ENCODE results near the gene MAPK8IP2.

The MAPK8IP2 gene

DNA sequence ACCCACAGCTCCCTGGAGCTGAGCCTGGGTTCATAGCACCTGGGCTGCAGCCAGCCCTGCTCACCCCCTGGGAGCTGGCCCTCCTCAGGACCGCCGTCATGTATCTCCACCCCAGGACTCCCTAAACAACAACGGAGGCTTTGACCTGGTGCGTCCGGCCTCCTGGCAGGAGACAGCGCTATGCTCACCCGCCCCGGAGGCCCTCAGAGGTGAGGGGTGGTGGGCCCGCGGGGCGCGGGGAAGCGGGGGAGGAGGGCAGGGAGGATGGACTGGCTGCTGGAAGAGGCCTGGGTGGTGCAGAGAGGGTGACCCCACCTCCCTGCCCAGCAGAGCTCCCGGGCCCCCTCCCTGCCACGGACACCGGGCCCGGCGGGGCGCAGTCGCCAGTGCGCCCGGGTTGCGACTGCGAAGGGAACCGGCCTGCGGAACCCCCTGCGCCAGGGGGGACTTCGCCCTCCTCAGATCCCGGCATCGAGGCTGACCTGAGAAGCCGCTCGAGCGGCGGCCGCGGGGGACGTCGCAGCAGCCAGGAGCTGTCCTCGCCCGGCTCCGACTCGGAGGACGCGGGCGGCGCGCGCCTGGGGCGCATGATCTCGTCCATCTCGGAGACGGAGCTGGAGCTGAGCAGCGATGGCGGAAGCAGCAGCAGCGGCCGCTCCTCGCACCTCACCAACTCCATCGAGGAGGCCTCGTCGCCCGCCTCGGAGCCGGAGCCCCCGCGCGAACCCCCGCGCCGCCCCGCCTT lies 3.1 kb downstream of the MAPK8IP2 start:
- ATAC-seq: no peak
- TF ChIP-seq RARB (CRISPR knock-in tag; IDR thresholded peaks at IDR 0.05) (no peak), CSDC2 (CRISPR knock-in tag; IDR thresholded peaks at IDR 0.05) (no peak), PPARA (CRISPR knock-in tag; IDR thresholded peaks at IDR 0.05; ENCODE audit: borderline replicate concordance) (no peak)
- TF ChIP-seq, protein P1, sequence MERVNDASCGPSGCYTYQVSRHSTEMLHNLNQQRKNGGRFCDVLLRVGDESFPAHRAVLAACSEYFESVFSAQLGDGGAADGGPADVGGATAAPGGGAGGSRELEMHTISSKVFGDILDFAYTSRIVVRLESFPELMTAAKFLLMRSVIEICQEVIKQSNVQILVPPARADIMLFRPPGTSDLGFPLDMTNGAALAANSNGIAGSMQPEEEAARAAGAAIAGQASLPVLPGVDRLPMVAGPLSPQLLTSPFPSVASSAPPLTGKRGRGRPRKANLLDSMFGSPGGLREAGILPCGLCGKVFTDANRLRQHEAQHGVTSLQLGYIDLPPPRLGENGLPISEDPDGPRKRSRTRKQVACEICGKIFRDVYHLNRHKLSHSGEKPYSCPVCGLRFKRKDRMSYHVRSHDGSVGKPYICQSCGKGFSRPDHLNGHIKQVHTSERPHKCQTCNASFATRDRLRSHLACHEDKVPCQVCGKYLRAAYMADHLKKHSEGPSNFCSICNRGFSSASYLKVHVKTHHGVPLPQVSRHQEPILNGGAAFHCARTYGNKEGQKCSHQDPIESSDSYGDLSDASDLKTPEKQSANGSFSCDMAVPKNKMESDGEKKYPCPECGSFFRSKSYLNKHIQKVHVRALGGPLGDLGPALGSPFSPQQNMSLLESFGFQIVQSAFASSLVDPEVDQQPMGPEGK (CRISPR knock-in tag; IDR thresholded peaks at IDR 0.05; ENCODE audit: borderline replicate concordance): no peak

DNA sequence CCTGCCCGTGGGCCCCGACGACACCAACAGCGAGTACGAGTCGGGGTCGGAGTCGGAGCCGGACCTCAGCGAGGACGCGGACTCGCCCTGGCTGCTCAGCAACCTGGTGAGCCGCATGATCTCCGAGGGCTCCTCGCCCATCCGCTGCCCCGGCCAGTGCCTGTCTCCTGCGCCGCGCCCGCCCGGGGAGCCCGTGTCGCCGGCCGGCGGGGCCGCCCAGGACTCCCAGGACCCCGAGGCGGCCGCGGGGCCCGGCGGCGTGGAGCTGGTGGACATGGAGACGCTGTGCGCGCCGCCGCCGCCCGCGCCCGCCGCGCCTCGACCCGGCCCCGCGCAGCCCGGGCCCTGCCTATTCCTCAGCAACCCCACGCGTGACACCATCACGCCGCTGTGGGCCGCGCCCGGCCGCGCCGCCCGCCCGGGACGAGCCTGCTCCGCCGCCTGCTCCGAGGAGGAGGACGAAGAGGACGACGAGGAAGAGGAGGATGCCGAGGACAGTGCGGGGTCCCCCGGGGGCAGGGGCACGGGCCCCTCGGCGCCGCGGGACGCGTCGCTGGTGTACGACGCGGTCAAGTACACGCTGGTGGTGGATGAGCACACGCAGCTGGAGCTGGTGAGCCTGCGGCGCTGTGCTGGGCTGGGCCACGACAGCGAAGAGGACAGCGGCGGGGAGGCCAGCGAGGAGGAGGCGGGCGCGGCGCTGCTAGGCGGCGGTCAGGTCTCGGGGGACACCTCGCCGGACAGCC lies 3.8 kb downstream of the MAPK8IP2 start:
- no peak for ATAC-seq
- TF ChIP-seq, protein P1 (CRISPR knock-in tag; IDR thresholded peaks at IDR 0.05; ENCODE audit: borderline replicate concordance): no peak
- TF ChIP-seq, protein P2, sequence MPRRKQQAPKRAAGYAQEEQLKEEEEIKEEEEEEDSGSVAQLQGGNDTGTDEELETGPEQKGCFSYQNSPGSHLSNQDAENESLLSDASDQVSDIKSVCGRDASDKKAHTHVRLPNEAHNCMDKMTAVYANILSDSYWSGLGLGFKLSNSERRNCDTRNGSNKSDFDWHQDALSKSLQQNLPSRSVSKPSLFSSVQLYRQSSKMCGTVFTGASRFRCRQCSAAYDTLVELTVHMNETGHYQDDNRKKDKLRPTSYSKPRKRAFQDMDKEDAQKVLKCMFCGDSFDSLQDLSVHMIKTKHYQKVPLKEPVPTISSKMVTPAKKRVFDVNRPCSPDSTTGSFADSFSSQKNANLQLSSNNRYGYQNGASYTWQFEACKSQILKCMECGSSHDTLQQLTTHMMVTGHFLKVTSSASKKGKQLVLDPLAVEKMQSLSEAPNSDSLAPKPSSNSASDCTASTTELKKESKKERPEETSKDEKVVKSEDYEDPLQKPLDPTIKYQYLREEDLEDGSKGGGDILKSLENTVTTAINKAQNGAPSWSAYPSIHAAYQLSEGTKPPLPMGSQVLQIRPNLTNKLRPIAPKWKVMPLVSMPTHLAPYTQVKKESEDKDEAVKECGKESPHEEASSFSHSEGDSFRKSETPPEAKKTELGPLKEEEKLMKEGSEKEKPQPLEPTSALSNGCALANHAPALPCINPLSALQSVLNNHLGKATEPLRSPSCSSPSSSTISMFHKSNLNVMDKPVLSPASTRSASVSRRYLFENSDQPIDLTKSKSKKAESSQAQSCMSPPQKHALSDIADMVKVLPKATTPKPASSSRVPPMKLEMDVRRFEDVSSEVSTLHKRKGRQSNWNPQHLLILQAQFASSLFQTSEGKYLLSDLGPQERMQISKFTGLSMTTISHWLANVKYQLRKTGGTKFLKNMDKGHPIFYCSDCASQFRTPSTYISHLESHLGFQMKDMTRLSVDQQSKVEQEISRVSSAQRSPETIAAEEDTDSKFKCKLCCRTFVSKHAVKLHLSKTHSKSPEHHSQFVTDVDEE (CRISPR knock-in tag; IDR thresholded peaks at IDR 0.05): no peak
- no peak for TF ChIP-seq ZNF565 (CRISPR knock-in tag; conservative IDR thresholded peaks at IDR 0.05; ENCODE audit: low read depth)
- no peak for TF ChIP-seq ESRRG (CRISPR knock-in tag; IDR thresholded peaks at IDR 0.05)
- no peak for TF ChIP-seq ZFP3 (CRISPR knock-in tag; IDR thresholded peaks at IDR 0.05)
- TF ChIP-seq ZFP30 (CRISPR knock-in tag; IDR thresholded peaks at IDR 0.05): no peak
- TF ChIP-seq PPARA (CRISPR knock-in tag; IDR thresholded peaks at IDR 0.05; ENCODE audit: borderline replicate concordance): no peak
- no peak for TF ChIP-seq ARNTL (CRISPR knock-in tag; IDR thresholded peaks at IDR 0.05; ENCODE audit: borderline replicate concordance, low read depth)

DNA sequence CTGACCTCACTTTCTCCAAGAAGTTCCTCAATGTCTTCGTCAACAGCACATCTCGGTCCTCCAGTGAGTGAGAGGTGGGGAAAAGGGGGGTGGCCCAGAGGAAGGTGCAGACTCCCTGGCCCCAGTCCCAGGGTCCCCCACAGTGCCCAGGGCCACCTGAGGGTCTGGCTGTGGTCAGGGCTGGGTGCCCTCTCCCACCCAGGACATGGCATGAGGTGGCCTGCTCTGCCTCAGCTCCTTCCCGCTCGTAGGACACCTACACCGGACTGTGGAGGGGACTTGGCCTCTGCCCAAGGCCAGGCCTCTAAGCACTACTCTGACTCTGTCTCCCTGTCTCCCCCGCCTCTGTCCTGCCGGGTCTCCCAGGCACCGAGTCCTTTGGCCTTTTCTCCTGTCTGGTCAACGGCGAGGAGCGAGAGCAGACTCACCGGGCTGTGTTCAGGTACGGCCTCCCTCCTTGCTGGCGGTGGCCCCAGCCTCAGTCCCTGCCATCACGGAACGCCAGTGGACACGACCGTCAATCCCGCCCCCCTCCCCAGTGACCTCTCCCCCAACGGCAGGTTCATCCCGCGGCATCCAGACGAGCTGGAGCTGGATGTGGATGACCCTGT lies 4.5 kb downstream of the MAPK8IP2 start:
- ATAC-seq: no peak
- TF ChIP-seq, protein P2 (CRISPR knock-in tag; IDR thresholded peaks at IDR 0.05): no peak
- TF ChIP-seq TOX (CRISPR knock-in tag; IDR thresholded peaks at IDR 0.05; ENCODE audit: borderline replicate concordance) (no peak), ESRRG (CRISPR knock-in tag; IDR thresholded peaks at IDR 0.05) (no peak), CSDC2 (CRISPR knock-in tag; IDR thresholded peaks at IDR 0.05) (no peak), ZNF70 (CRISPR knock-in tag; IDR thresholded peaks at IDR 0.05) (no peak), TCF4 (CRISPR knock-in tag; IDR thresholded peaks at IDR 0.05; ENCODE audit: borderline replicate concordance) (no peak), PPARA (CRISPR knock-in tag; IDR thresholded peaks at IDR 0.05; ENCODE audit: borderline replicate concordance) (no peak), ISL1 (CRISPR knock-in tag; IDR thresholded peaks at IDR 0.05) (no peak), ZFP30 (CRISPR knock-in tag; IDR thresholded peaks at IDR 0.05) (no peak), ARNTL (CRISPR knock-in tag; IDR thresholded peaks at IDR 0.05; ENCODE audit: borderline replicate concordance, low read depth) (no peak), BACH2 (CRISPR knock-in tag; IDR thresholded peaks at IDR 0.05; ENCODE audit: borderline replicate concordance) (no peak), ZFP3 (CRISPR knock-in tag; IDR thresholded peaks at IDR 0.05) (no peak), ZNF8 (CRISPR knock-in tag; IDR thresholded peaks at IDR 0.05) (no peak), ZNF565 (CRISPR knock-in tag; conservative IDR thresholded peaks at IDR 0.05; ENCODE audit: low read depth) (no peak), SNAI2 (CRISPR knock-in tag; IDR thresholded peaks at IDR 0.05) (no peak)
- TF ChIP-seq, protein P1 (CRISPR knock-in tag; IDR thresholded peaks at IDR 0.05; ENCODE audit: borderline replicate concordance): no peak
- TF ChIP-seq, protein P3, sequence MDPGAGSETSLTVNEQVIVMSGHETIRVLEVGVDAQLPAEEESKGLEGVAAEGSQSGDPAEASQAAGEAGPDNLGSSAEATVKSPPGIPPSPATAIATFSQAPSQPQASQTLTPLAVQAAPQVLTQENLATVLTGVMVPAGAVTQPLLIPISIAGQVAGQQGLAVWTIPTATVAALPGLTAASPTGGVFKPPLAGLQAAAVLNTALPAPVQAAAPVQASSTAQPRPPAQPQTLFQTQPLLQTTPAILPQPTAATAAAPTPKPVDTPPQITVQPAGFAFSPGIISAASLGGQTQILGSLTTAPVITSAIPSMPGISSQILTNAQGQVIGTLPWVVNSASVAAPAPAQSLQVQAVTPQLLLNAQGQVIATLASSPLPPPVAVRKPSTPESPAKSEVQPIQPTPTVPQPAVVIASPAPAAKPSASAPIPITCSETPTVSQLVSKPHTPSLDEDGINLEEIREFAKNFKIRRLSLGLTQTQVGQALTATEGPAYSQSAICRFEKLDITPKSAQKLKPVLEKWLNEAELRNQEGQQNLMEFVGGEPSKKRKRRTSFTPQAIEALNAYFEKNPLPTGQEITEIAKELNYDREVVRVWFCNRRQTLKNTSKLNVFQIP (CRISPR knock-in tag; IDR thresholded peaks at IDR 0.05; ENCODE audit: borderline replicate concordance, low read depth): no peak
- TF ChIP-seq, protein P4, sequence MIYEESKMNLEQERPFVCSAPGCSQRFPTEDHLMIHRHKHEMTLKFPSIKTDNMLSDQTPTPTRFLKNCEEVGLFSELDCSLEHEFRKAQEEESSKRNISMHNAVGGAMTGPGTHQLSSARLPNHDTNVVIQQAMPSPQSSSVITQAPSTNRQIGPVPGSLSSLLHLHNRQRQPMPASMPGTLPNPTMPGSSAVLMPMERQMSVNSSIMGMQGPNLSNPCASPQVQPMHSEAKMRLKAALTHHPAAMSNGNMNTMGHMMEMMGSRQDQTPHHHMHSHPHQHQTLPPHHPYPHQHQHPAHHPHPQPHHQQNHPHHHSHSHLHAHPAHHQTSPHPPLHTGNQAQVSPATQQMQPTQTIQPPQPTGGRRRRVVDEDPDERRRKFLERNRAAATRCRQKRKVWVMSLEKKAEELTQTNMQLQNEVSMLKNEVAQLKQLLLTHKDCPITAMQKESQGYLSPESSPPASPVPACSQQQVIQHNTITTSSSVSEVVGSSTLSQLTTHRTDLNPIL (CRISPR knock-in tag; IDR thresholded peaks at IDR 0.05; ENCODE audit: low read depth): no peak

All from SK-N-SH treated with all-trans-retinoic acid at 6 μM for 48 hours (cell line).